ENCODE measurements around the gene GINS1. TPM values are rescaled to one million over a fixed set of nuclear protein-coding genes. Genes with fewer than 3 reads are reported as not detected.
A peak's percentile ranks its signal among the peaks of the same experiment; 100 is the strongest.

GINS1 gene
- total RNA-seq, 1 donor from 2014 or later: 6.6 TPM

- no peak for TF ChIP-seq EZH2 (IDR thresholded peaks at IDR 0.05; ENCODE audit: insufficient read depth, low read length)
- TF ChIP-seq, protein P1, sequence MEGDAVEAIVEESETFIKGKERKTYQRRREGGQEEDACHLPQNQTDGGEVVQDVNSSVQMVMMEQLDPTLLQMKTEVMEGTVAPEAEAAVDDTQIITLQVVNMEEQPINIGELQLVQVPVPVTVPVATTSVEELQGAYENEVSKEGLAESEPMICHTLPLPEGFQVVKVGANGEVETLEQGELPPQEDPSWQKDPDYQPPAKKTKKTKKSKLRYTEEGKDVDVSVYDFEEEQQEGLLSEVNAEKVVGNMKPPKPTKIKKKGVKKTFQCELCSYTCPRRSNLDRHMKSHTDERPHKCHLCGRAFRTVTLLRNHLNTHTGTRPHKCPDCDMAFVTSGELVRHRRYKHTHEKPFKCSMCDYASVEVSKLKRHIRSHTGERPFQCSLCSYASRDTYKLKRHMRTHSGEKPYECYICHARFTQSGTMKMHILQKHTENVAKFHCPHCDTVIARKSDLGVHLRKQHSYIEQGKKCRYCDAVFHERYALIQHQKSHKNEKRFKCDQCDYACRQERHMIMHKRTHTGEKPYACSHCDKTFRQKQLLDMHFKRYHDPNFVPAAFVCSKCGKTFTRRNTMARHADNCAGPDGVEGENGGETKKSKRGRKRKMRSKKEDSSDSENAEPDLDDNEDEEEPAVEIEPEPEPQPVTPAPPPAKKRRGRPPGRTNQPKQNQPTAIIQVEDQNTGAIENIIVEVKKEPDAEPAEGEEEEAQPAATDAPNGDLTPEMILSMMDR (IDR thresholded peaks at IDR 0.05; ENCODE audit: insufficient read depth, low read depth, low read length): no peak
- FAIRE-seq (no peak), DNase-seq (ENCODE audit: low read depth) (no peak)
- no peaks in the 10 kb centered on the region for H3K36me3 ChIP-seq (ENCODE audit: insufficient read depth, low read length)
- peaks cover 51% of the 10 kb centered on the region for H3K79me2 ChIP-seq (ENCODE audit: insufficient read depth, low read length)
- peak overlapping the region; percentile 88 for H3K4me3 Mint-ChIP-seq (ENCODE audit: unreplicated experiment)
- H3K4me2 ChIP-seq (ENCODE audit: low read length): peak overlapping the region; percentile 91
- H3K4me1 Mint-ChIP-seq (ENCODE audit: low read depth, unreplicated experiment): peaks cover 6% of the 10 kb centered on the region
- H2AFZ ChIP-seq (ENCODE audit: low read depth, low read length): peak overlapping the region; percentile 74
- no peaks in the 10 kb centered on the region for H4K20me1 ChIP-seq (ENCODE audit: insufficient read depth, low read length)
- peak overlapping the region; percentile 78 for H3K27ac ChIP-seq (ENCODE audit: low read depth, low read length)
- H3K4me3 ChIP-seq (ENCODE audit: insufficient read depth, low read depth, low read length): peak overlapping the region; percentile 71
- H3K27me3 ChIP-seq (ENCODE audit: insufficient read depth, low read length): no peaks in the 10 kb centered on the region
- peak overlapping the region; percentile 89 for H3K9ac ChIP-seq (ENCODE audit: low read length)
- no peaks in the 10 kb centered on the region for H3K9me3 ChIP-seq (ENCODE audit: insufficient read depth, low read depth, low read length)
- no peaks in the 10 kb centered on the region for H3K9me3 Mint-ChIP-seq (ENCODE audit: unreplicated experiment)
- H3K27me3 Mint-ChIP-seq (ENCODE audit: low read depth, unreplicated experiment): peaks cover 2% of the 10 kb centered on the region
- H3K4me1 ChIP-seq (ENCODE audit: insufficient read depth, low read length): peaks cover 4% of the 10 kb centered on the region
- peaks cover 2% of the 10 kb centered on the region for H3K36me3 Mint-ChIP-seq (ENCODE audit: low read depth, unreplicated experiment)
- H3K27ac Mint-ChIP-seq (ENCODE audit: unreplicated experiment): peak overlapping the region; percentile 67
These were observed 17.5 kb upstream of the GINS1 start for GRCh38 chr20:25389858-25390537.

- peaks cover 44% of the 10 kb centered on the region for H3K79me2 ChIP-seq (ENCODE audit: insufficient read depth, low read length)
- H3K36me3 Mint-ChIP-seq (ENCODE audit: low read depth, unreplicated experiment): peaks cover 2% of the 10 kb centered on the region
- peaks cover 6% of the 10 kb centered on the region for H3K4me1 Mint-ChIP-seq (ENCODE audit: low read depth, unreplicated experiment)
- no peaks in the 10 kb centered on the region for H3K9me3 Mint-ChIP-seq (ENCODE audit: unreplicated experiment)
- peaks cover 2% of the 10 kb centered on the region for H3K27me3 Mint-ChIP-seq (ENCODE audit: low read depth, unreplicated experiment)
- H3K27ac Mint-ChIP-seq (ENCODE audit: unreplicated experiment): peak within 1 kb of the TSS; percentile 83
- H3K4me3 Mint-ChIP-seq (ENCODE audit: unreplicated experiment): peak within 1 kb of the TSS; percentile 88
- FAIRE-seq: no peak
- H3K4me3 ChIP-seq (ENCODE audit: insufficient read depth, low read depth, low read length): peak within 1 kb of the TSS; percentile 72
- peak; percentile 91 for DNase-seq (ENCODE audit: low read depth)
- peak within 1 kb of the TSS; percentile 96 for H3K4me2 ChIP-seq (ENCODE audit: low read length)
- H3K27ac ChIP-seq (ENCODE audit: low read depth, low read length): peak within 1 kb of the TSS; percentile 81
- H3K9me3 ChIP-seq (ENCODE audit: insufficient read depth, low read depth, low read length): no peaks in the 10 kb centered on the region
- peaks cover 4% of the 10 kb centered on the region for H3K4me1 ChIP-seq (ENCODE audit: insufficient read depth, low read length)
- H3K9ac ChIP-seq (ENCODE audit: low read length): peak within 1 kb of the TSS; percentile 89
- H3K36me3 ChIP-seq (ENCODE audit: insufficient read depth, low read length): no peaks in the 10 kb centered on the region
- H2AFZ ChIP-seq (ENCODE audit: low read depth, low read length): peak within 1 kb of the TSS; percentile 93
- TF ChIP-seq EZH2 (IDR thresholded peaks at IDR 0.05; ENCODE audit: insufficient read depth, low read length): no peak
- TF ChIP-seq, protein P1 (IDR thresholded peaks at IDR 0.05; ENCODE audit: insufficient read depth, low read depth, low read length): no peak
- H3K27me3 ChIP-seq (ENCODE audit: insufficient read depth, low read length): no peaks in the 10 kb centered on the region
- H4K20me1 ChIP-seq (ENCODE audit: insufficient read depth, low read length): no peaks in the 10 kb centered on the region
These were observed 16.6 kb upstream of the GINS1 start, which contains the start of gene ABHD12 for GRCh38 chr20:25390538-25391528. Gene ABHD12, minus strand, starts transcription at chr20:25390835. Its CDS starts 132 bp downstream, at chr20:25390703.
